HS-27A (cell line): ENCODE results near the gene GRIK1.

Source experiments
- DNase-seq: peaks from one replicate; pipeline ENCODE4 v3.0.0-alpha.2; 2012; ENCODE audit warnings: low read depth, missing footprints

The GRIK1 gene

GRCh38 chr21:29642551-29643245, 297.1 kb downstream of the GRIK1 start:
- no peak for DNase-seq

DNA sequence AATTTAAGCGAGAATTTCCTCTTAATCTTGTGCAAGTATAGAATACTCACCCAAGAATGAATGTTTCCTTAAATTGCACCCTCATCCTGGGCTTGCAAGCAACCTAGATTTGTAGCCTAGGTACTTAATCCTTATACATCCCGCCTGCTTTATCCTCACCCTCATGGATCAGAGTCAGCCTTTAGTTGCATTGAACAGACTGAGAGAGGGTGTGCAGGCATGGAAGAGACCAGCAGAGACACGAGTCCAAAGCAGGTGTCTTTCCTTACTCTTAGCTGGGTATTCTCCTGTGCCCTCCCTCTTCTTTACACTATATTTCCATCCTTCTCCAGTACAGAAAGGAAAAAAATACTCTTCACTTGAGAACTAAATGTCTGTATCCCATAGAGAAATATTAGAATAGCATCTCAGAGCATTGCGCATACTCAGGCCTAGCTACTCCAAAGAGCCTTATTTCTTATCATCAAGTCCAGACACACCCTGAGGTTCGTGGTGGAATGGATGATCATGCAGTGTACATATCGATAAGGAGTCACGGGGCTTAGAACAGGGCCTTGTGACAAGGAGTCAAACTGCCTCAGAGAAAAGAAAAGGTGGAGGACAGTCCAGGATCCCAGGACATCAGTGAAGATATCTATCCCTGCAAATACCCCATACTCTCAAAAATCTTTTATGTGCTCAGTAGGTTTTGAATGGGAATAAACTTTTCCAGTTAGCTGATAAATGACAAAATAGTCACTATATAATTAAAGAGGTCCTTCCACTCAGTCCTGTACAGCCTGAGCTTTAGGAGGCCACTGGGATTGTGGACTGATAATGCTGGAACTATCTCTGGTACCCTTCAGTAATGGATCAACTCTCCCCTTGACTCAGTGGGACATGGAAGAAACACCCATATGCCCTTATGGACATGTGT, 297.9 kb downstream of the GRIK1 start:
- DNase-seq = no peak

GRCh38 chr21:29641001-29641634, 298.7 kb downstream of the GRIK1 start:
- no peak for DNase-seq

DNA sequence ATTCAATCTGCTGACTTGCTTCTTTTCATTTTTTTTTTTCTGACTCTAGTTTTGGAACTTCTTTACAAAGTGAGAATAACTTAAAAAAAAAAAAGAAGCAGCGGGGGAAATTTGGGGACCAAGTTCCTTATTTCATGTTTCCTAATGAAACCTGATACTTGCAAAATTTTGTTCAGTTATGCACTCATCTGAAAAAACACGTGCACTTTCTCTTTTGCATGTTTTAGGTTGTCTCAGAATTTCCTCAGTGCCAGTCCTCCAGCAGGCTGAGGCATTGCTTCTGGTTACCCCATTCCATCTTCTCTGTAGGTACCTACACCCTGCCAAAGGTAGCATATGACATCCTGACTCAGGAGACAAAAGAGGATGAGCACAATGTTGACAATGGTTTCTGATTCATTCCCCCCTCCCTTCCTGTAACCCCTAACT, 299.7 kb downstream of the GRIK1 start:
- no peak for DNase-seq

DNA sequence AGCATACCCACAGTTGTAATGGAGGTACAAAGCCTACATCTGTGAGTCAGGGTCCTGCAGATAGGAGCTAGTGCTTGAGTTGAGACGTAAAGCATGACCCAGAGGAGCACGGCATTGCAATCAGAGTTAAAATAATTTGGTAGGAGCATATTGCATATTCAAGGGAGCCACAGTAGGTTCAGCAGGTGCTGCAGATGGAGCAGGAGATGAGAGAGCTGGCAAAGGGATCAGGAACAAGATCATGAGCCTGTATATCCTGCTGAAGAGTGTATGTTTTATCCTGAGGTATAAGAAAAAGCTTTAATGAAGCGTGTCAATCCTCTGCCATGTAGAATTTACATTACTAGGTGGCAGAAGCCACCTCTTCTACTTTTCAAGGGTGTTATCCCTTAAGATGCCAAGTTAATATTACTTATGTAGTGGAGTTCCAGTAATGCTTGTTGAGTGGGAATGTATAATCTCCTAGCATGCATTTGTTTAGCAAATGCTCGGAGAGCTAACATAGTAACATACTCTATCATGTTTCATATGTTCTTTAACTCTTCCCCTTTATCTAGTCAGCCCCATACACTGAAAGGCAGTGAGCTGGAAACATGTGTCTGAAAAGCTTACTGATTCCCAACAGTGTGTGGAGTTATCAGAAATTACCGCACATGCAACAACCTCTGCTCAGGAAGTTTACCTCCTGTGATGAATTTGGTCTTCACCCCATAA, 300.3 kb downstream of the GRIK1 start:
- DNase-seq = no peak

GRCh38 chr21:29638761-29639327, 301.0 kb downstream of the GRIK1 start:
- no peak for DNase-seq

DNA sequence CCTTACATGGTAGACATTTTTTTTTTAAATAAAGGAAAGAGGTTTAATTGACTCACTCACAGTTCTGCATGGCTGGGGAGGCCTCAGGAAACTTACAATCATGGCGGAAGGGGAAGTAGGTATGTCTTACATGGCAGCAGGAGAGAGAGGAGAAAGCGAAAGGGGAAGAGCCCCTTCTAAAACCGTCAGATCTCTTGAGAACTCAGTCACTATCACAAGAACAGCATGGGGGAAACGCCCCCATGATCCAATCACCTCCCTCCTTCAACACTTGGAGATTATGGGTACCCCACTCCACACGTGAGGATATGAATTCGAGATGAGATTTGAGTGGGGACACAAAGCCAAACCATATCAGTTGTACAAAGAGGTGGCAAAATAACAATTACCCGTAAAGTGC, 301.7 kb downstream of the GRIK1 start:
- DNase-seq = no peak

GRCh38 chr21:29637553-29637952, 302.2 kb downstream of the GRIK1 start:
- DNase-seq = no peak

GRCh38 chr21:29637134-29637533, 302.7 kb downstream of the GRIK1 start:
- no peak for DNase-seq

DNA sequence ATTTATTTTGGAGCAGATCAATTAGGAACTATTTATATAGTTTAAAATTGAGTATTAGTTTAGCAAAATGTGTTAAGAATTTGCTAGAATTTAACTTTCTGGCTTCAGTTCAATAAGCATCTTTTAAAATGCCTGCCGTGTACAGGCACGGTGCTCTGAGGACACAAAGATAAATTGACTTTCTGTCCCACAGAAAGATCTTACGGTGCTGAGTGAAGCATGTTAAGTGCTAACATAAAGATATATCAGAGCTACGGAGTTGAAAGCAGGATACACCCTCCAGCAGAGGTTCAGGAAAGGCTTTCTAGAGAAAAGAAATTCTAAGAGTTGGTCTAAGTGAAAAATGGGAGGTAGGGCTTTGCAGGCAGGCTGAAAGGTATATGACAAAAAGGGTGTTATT, 305.4 kb downstream of the GRIK1 start:
- DNase-seq = no peak

GRCh38 chr21:29633756-29634155, 306.0 kb downstream of the GRIK1 start:
- DNase-seq = no peak

GRCh38 chr21:29630441-29630840, 309.4 kb downstream of the GRIK1 start:
- no peak for DNase-seq

GRCh38 chr21:29627905-29628304, 311.9 kb downstream of the GRIK1 start:
- no peak for DNase-seq

DNA sequence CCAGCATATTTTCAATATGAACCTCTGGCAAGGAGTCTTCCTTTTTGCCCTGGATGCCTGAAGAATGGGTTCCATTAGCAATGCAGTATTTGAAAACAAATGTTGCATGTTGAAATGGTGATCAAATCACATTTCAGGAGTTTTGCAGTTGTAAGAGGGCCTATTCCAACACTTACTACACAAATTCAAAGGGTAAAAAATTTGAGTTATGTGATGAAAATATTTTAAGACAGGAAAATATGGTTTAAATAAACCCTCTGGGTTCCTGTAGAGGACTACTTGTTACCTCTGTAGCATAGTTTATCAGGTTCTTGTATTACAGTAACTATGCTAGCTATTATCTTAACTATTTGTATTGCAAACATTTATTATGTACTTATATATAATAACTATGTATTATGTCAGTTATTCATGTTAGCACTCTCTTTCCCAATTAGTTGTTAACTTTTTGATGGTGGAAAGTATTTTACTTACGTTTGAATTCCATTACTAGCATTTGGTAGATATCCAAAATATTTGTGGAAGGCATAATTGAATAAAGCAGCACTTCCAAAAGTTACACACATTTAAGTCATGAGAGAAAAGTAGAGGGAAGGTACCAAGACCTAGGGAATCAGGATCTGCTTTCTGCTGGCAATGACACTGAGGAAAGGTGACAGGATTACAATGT, 312.9 kb downstream of the GRIK1 start:
- DNase-seq = no peak

DNA sequence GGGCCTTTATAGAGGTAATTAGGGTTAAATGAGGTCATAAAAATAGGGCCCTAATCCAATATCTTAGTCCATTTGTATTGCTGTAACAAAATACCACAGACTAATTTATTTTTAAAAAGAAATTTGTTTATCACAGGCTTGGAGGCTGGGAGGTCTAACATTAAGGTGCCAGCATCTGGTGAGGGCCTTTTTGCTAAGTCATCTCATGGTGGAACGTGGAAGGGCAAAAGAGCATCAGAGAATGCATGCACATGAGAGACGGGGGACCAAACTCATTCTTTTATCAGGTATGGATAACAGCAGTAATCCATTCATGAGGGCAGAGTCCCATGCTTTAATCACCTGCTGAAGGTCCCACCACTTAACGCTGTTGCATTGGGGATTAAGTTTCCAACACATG, 313.8 kb downstream of the GRIK1 start:
- no peak for DNase-seq

DNA sequence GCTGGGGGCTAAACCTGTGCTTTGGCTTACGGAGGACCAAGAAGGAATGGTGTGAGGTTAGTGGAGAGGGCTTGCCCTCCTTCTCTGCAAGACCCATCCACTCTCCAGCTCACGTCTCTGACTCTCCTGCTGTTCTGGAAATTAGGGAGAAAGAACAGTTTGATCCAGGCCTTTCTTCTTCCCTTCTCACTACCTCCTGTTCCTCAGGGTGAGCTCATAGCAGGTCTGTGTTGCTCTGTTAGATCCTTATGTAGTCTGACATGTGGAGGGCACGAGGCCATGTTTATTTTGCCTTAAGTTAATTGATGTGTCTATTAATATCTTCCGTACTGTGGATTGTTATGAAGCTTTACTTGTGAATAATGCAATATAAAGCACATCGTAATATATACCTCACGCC, 315.0 kb downstream of the GRIK1 start:
- no peak for DNase-seq

- no peak for DNase-seq
Measured at GRCh38 chr21:29621525-29621924, 318.3 kb downstream of the GRIK1 start.

GRCh38 chr21:29616209-29616751, 323.5 kb downstream of the GRIK1 start:
- DNase-seq = no peak

- no peak for DNase-seq
Measured at GRCh38 chr21:29613877-29614276, 325.9 kb downstream of the GRIK1 start.

DNA sequence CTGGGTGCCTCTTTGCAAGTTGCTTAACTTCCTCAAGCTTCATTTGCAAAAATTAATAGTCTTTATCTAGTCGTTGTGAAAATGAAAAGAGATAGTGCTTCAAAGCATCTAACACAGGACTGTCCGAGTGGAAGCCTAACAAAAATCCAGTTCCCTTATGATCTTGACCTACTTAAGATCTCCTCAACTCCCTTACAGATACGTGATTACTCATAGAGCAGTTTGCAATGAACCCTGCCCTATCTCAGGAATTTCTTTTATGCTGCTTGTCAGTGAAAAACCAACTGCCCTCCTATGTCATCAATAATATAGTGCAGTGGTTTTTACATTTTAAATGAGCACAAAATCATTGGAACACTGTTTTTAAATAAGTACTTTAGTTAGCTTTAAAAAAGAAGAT, 326.8 kb downstream of the GRIK1 start:
- DNase-seq = no peak

DNA sequence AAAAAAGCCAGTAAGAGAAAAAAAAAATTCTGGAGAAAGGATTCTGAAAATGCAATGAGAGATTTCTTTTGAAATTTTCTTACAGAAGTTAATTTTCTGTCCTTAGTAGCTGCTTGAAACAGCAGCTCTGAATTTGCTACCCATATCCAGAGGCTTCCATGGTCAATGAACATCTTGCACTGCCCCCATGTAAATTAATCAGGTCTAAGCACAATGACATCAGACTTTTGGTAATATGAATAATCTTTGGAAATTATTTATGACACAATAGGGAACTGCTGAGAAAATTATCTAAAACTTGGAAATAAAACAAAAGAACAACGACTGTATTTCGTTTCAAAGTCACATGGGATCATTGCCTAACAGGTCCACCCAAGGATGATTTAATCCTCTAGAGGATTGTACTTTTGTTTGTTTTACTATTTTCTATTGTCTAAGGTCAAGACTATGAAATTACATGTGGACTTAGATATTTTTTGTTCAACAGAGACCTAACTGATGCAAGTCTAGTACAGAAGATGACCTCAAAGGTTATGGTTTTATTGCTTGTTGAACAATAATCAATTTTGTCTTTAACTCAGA, 328.9 kb downstream of the GRIK1 start:
- DNase-seq = no peak
